GM18909 (cell line): ENCODE data around the gene MRTO4.
"Not testable (repeated sequence)": the region's sequence is repeated elsewhere in the genome, so short reads cannot be mapped to it uniquely, and the experiment has no call there.

Experiments
- ATAC-seq: cut with Tn5 transposase; IDR thresholded peaks from one replicate; pipeline ENCODE4 v1.9.1; 2021; ENCODE audit warnings: mild to moderate bottlenecking; ENCODE audit not compliant: unreplicated experiment, poor library complexity

The MRTO4 gene

DNA sequence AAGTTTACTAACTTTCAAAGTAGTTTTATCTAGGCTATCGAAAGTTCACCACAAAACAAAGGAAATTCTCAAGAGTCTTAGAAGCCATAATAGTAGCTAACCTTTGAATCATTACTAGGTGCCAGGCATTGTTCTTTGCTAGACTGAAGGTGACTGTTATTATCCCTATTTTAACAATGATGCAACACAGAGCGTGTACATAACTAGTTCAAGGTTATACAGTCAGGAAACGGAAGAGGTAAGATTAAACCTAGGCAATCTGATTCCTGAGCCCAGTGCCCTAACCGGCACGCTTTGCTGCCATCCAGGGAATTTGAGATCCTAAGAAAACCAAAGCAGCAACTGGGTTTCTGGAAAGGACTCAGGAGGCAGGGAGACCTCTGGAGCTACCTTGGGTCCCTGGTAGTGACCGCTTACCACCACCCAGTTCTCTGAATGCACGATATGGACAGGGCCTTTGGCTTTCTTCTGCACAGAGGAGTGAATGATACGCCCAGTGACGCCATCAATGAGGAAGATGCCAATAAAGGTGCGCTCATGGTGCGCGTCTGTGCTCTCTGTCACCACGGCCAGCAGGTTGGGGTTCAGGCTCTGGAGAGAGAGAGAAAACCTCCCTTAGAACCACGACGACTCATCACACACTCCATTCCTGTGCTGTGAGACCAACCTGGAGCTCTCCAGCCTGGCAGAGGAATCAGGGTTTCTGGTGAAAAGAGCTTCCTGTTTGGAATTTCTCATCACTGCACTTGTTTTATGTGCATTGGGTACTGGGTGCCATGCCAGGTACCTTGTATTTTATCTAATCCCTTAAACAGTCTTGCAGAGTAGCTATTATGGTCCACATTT lies 28.4 kb upstream of the MRTO4 start:
- no peak for ATAC-seq

- ATAC-seq = no peak
Observed at GRCh38 chr1:19229229-19229628, 22.4 kb upstream of the MRTO4 start.

DNA sequence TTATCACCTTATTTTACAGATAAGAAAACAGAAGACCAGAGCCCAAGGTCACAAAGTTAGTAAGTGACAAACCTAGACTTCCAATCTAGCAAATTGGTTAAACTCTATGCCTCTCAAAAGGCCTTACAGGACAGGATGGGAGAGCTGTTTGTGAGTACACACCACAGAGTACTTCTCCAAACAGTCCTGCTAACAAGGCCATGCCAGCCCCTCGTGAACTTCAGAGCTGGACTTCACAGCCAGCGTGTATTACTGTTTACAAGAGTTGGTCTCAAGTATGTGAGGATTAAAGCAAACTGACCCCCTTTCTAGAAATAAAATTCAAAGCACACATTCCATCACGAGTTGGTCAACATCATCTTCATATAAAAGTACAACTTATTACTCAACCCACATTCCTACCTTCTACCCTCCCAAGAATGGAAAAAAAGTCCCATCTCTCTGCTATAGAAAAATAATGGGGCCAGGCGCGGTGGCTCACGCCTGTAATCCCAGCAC lies 21.7 kb upstream of the MRTO4 start:
- no peak for ATAC-seq

DNA sequence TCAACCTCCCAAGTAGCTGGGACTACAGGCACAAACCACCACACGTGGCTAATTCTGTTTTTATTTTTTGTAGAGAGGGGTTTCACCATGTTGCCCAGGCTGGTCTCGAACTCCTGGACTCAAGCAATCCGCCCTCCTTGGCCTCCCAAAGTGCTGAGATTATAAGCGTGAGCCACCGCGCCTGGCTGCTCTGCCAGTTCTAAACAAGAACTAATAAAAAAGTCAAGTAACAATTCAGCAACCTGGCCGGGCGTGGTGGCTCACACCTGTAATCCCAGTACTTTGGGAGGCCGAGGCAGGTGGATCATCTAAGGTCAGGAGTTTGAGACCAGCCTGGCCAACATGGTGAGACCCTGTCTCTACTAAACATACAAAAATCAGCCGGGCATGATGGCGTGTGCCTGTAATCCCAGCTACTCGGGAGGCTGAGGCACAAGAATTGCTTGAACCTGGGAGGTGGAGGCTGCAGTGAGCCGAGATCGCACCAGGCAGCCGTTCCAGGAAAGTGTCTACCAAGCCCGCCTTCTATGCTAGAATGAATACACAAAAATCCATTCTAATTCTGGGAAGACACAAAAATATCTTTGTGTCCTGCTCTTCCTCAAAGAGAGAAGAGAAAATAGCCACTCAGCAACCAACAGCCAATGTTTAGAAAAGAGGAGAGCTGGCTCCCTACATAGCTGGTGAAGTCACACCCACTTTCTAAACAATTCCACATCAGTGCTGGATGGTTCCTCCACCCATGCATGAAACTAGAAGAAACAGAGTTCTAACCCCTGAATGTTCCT lies 19.7 kb upstream of the MRTO4 start:
- ATAC-seq = not testable (repeated sequence)

GRCh38 chr1:19232524-19232846 lies 19.1 kb upstream of the MRTO4 start:
- no peak for ATAC-seq

GRCh38 chr1:19234224-19234623 lies 17.4 kb upstream of the MRTO4 start:
- no peak for ATAC-seq

- ATAC-seq = no peak
Observed at GRCh38 chr1:19239876-19240275, 11.7 kb upstream of the MRTO4 start.

DNA sequence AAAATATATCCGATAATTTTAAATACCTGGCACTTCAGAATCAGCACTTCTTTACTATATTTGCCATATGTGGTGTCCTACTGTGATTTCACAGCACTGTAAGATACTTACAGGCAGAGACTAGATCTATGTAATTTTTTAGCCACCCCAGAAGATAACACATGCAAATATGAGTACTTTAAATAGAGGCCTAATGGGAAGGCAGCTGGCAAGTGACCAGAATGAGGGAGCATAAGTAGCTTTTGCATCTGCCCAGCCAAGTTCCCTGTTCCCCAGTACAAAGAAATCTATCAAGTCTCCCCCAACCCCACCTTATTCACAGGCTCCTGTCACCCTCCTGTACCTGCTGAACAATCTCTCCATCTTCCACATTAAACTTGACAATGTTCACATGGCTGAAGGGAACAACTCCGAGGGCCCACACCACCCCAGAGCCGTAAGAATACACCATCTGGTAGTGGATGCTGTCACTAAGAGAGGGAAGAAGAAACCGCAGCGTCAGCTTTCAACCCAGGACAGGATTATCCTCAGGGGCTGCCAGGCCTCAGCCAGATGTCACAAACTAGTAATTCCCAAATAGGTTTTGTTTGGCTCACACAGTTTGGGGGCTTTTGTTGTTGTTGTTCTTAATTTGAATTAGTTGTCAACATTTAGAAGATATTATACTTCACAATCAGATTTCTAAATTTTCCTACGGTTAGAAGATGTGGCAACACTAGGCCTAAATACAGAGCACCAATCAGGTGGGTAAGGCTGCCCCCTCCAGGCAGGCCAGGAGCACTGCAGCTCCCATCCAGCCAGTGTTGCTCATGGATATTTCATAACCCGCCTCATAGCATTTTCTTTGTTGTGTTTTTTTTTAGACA lies 10.7 kb upstream of the MRTO4 start:
- ATAC-seq = no peak

DNA sequence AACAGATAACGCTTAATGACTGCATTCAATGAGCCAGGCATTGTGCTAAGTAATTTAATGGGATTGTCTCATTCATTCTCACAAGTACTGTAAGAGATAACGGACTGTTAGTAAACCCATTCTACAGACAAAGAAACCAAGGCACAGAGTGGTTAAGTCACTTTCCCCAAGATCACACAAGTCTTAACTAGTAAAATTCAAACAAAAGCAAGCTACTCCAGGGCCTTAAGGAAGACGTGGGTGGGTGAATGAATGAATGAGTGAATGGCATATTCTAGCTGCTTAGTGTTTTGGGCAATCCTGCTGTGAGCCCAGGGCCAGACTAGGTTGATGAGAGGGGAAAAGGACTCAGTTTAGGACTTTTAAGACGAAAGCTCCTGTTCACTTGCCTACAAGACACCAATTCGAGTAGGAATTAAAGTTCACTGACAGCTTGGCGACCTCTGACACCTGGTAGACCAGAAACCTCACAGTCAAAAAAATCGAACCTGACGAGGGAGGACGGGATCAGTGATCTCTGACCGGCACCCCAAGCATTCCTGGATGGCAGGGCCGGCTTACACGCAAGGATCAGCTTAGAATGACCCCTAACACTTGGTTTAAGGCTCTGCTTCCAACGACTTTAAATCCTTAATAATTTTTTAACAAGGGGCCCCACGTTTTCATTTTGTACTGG lies 838 bp upstream of the MRTO4 start:
- no peak for ATAC-seq

GRCh38 chr1:19254416-19254815 lies 2.8 kb downstream of the MRTO4 start:
- ATAC-seq = no peak

- no peak for ATAC-seq
Observed at GRCh38 chr1:19255288-19255687, 3.7 kb downstream of the MRTO4 start.

DNA sequence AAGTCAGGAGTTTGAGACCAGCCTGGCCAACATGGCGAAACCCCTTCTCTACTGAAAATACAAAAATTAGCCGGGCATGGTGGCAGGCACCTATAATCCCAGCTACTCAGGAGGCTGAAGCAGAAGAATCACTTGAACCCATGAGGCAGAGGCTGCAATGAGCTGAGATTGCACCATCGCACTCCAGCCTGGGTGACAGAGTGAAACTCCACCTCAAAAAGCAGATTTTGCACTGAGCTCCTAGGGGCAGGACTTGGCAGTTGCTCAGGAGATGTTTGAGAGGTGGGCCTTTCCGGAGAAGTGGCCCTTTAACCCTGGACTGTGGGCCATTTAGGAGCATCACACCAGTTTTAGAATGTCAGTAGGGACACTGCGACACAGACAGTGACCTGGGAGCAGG lies 4.7 kb downstream of the MRTO4 start:
- ATAC-seq = not testable (repeated sequence)

DNA sequence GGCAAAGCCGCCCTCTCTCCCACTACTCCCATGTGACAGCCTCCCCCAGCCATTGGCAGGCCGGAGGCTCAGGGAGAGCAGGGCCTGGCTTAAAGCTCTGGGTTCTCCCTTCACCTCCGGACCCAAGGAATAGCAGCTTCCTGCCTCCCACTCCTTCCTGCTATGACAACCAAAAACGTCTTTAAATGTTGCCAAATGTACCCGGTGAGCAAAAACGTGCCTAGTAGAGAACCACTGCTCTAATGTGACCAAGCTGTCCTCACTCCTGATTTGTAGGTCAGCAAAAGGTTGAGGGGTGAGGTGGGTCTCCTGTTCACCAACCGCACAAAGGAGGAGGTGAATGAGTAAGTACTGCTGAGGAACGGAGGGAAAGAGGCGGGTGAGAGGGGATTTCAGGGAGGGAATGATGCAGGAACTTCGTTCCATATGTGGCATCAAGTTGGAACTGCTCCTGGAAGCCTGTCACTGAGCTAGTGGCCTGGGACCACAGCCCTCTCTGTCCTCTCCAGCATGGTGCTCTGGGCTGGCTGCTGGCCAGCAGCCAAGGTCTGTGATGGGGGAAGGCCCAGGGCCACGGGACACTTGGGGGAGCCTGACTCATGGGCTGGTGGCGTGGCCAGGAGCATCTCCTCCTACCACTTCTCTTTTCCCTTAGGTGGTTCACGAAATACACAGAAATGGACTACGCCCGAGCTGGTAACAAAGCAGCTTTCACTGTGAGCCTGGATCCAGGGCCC lies 5.7 kb downstream of the MRTO4 start:
- ATAC-seq = no peak

DNA sequence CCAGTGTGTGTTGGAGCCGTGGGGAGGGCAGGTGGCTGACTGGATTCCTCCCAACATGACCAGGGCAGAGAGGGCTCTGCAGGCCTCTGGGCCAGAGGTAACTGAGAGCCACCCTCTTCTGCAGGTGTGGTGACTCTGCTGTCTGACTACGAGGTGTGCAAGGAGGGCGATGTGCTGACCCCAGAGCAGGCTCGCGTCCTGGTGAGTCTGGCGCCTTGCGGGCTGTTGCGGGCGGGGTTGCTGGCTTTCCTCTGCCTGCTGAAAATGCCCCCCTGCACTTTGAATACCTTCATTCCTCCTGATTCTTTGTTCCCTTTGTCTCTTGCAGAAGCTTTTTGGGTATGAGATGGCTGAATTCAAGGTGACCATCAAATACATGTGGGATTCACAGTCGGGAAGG lies 6.7 kb downstream of the MRTO4 start:
- ATAC-seq = no peak

DNA sequence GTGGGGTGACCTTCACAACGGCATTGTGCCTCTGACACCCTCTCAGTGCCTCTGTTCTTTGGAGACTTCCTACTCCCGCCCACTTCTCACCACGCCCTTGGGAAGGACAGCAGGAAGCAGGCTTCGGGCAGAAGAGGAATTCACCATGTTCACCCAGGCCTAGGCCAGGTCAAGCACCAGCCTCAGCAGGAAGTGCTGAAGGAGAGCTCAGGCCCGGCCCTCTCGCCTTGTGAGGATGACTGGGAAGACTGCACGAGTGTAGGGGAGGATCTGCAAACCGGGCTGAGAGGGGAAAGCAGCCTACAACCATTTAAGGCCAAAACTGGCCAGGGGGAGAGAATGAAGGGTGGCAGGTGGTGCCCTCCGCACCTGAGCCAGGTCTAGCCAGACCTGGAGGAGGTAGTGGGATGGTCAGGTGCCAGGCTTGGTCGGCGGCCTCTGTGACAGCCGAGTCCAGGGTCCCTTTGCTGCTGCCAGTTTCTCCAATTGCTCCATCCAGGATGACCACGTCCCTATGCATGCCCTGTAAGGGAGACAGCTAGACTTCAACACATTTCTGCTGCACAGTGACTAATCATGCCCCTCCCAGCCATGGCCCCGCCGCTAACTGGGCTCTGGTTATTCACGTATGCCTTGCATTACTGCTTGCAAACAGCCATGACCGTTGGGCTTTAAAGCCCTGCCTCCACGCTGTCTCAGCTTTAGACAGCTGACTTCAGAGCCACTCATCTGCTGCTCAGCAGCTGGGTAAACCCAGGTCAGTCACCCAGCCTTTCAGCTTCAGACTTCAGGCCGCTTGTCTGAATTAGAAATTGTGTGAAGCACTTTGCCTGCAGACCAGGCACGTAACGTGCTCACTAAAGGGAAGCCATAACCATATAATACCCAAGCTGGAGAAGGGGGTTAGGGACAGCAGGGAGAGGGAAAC lies 8.9 kb downstream of the MRTO4 start:
- no peak for ATAC-seq

DNA sequence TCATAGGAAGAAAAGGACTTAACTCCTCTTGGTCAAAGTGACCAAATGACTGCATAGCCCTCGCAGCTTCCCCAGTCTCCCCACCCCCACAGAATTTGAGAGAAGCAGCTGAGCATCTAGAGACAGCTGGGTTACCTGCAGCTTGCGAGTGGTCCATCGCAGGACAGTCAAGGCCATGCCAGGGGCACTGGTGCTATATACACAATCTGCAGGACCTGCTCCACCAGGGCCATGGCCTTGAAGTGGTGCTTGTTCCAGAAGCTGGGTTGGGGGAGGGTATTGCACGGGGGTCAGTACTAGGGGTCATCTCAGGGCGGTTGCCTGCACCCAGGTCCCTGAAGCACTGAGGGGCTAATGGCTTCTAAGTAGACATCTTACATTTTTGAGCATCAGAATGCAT lies 10.4 kb downstream of the MRTO4 start:
- ATAC-seq = no peak

DNA sequence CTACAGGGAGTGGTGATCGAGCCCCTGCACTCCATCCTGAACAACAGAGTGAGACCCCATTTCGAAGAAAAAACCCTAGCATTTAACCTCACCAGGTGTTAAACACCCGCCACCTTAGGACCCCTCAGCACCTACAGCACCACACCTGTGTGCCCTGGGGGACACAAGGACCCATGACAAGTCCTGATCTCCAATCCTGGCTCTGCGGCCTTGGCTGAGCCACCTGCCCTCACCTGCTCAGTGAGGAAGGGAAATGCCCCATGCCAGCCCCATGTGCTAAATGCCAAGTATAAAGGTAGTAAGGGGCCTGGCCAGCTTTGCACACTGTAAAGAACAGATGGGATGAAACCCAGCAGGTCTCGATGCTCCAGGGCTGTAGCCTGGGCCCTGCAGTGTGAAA lies 11.1 kb downstream of the MRTO4 start:
- no peak for ATAC-seq

DNA sequence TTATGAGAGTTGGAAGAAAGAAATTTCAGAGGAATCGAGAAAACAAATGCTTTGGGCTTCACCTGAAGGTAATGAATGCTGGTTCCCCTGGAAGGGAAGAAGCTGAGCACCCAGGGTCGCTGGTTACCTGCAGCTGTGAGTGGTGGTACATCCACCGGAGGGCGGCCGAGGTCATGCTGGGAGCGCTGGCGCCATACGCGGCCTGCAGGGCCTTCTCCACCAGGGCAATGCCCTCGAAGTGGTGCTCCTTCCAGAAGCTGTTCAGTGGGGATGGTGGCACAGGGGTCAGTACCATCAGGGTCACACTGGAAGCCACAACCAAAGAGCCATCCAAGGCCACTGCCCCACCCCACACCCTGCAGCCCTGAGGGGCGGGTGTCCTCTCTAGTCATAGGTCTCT lies 16.8 kb downstream of the MRTO4 start:
- no peak for ATAC-seq
